Measurements from ENCODE around the gene LRRFIP2. TPM values are rescaled to one million over a fixed set of nuclear protein-coding genes. Genes with fewer than 3 reads are reported as not detected.
"Not testable (repeated sequence)": the region's sequence is repeated elsewhere in the genome, so short reads cannot be mapped to it uniquely, and the experiment has no call there.

LRRFIP2 gene
- total RNA-seq, 1 experiment from 2014 or later = 40.2 TPM

DNA sequence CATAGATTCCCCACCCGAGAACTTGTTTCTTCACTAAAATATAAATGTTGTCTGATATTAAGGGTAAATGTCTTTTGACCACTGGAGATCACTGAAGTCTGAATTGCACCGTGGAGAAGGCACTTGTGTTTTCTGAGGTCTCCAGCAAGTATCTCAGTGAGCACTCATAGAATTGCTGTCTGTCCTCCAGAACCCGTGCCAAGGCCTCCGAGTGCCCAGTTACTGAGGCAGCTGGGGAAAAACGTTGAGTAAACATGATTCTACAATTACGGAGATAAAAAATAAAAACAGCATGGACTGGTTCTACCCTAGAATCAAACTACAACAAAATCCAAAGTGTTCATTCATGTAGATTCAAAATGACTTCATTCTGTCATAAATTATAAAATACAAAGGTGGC lies 121.0 kb downstream of the LRRFIP2 start:
- Histone ChIP-seq H3K27ac (ENCODE audit: low read depth, low read length, poor library complexity, severe bottlenecking) (no peak overlapping the region), H3K9me3 (ENCODE audit: low read depth, low read length, poor library complexity, severe bottlenecking) (no peaks in the 10 kb centered on the region), H3K27me3 (replicated peaks; ENCODE audit: insufficient read depth, low read depth, low read length, poor library complexity) (no peaks in the 10 kb centered on the region), H3K4me3 (ENCODE audit: low read depth, low read length, poor library complexity, severe bottlenecking) (no peak overlapping the region), H3K36me3 (ENCODE audit: insufficient read depth, low read length, poor library complexity, severe bottlenecking) (peaks cover 60% of the 10 kb centered on the region), H3K4me1 (ENCODE audit: insufficient read depth, low read length, poor library complexity, severe bottlenecking) (peaks cover 27% of the 10 kb centered on the region)
- no peak for DNase-seq (ENCODE audit: low spot score)
- no peak for TF ChIP-seq EZH2 (IDR thresholded peaks at IDR 0.05; ENCODE audit: borderline replicate concordance, low read depth, low read length, poor library complexity, severe bottlenecking)
- TF ChIP-seq, protein P1, sequence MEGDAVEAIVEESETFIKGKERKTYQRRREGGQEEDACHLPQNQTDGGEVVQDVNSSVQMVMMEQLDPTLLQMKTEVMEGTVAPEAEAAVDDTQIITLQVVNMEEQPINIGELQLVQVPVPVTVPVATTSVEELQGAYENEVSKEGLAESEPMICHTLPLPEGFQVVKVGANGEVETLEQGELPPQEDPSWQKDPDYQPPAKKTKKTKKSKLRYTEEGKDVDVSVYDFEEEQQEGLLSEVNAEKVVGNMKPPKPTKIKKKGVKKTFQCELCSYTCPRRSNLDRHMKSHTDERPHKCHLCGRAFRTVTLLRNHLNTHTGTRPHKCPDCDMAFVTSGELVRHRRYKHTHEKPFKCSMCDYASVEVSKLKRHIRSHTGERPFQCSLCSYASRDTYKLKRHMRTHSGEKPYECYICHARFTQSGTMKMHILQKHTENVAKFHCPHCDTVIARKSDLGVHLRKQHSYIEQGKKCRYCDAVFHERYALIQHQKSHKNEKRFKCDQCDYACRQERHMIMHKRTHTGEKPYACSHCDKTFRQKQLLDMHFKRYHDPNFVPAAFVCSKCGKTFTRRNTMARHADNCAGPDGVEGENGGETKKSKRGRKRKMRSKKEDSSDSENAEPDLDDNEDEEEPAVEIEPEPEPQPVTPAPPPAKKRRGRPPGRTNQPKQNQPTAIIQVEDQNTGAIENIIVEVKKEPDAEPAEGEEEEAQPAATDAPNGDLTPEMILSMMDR (conservative IDR thresholded peaks at IDR 0.05; ENCODE audit: low read depth, low read length) = no peak
- intact Hi-C loops (cut with micrococcal nuclease; ENCODE audit: unreplicated experiment) = no loop called here
- POLR2A ChIA-PET (ENCODE audit: low non-redundant PET) = no interaction called here
- CTCF ChIA-PET = no interaction called here
- BruUV-seq (replicated peaks) = no TSS peak

DNA sequence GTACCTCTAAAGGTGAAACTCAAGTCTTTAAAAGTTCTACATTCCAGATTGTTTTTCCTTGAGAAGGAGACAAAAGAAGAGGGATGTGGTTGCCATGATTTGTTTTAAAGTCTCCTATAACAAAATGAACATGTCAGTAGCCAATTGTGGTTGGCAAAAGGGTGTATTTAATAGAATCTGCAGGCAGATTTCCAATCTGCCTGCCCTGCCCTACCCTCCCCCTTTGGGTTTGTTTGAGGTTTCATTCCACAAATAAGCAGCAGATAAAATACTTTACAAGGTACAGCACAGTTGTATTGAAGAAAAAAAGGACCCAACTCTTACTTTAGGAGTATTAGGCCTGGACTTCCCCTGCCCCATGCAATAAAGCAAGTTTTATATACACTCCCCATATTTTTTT lies 121.5 kb downstream of the LRRFIP2 start:
- no peaks in the 10 kb centered on the region for H3K27me3 ChIP-seq (replicated peaks; ENCODE audit: insufficient read depth, low read depth, low read length, poor library complexity)
- BruUV-seq (replicated peaks) = no TSS peak
- no peak overlapping the region for H3K4me3 ChIP-seq (ENCODE audit: low read depth, low read length, poor library complexity, severe bottlenecking)
- H3K4me1 ChIP-seq (ENCODE audit: insufficient read depth, low read length, poor library complexity, severe bottlenecking) = peaks cover 27% of the 10 kb centered on the region
- no peak for DNase-seq (ENCODE audit: low spot score)
- no peaks in the 10 kb centered on the region for H3K9me3 ChIP-seq (ENCODE audit: low read depth, low read length, poor library complexity, severe bottlenecking)
- CTCF ChIA-PET = no interaction called here
- POLR2A ChIA-PET (ENCODE audit: low non-redundant PET) = no interaction called here
- H3K36me3 ChIP-seq (ENCODE audit: insufficient read depth, low read length, poor library complexity, severe bottlenecking) = peaks cover 62% of the 10 kb centered on the region
- TF ChIP-seq EZH2 (IDR thresholded peaks at IDR 0.05; ENCODE audit: borderline replicate concordance, low read depth, low read length, poor library complexity, severe bottlenecking) = no peak
- TF ChIP-seq, protein P1 (conservative IDR thresholded peaks at IDR 0.05; ENCODE audit: low read depth, low read length) = no peak
- intact Hi-C loops (cut with micrococcal nuclease; ENCODE audit: unreplicated experiment) = no loop called here
- H3K27ac ChIP-seq (ENCODE audit: low read depth, low read length, poor library complexity, severe bottlenecking) = no peak overlapping the region

DNA sequence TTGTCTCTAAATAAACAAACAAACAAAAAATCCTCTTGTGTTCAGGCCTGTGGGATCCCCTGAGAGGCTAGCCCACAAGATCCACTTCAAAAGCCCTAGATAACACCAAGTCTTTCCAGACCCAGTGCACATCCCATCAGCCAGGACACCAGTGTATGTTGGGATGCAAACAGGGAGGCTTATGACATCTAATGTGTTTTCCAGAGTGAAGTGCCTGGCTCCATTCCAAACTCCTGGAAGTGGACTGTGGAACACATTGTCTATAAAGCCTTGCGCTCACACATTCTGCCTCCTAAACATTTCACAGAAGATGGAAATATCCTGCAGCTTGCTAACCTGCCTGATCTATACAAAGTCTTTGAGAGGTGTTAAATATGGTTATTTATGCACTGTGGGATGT lies 124.1 kb downstream of the LRRFIP2 start:
- ChIA-PET POLR2A (ENCODE audit: low non-redundant PET) (no interaction called here), CTCF (no interaction called here)
- intact Hi-C loops (cut with micrococcal nuclease; ENCODE audit: unreplicated experiment) = no loop called here
- no TSS peak for BruUV-seq (replicated peaks)
- Histone ChIP-seq H3K9me3 (ENCODE audit: low read depth, low read length, poor library complexity, severe bottlenecking) (no peaks in the 10 kb centered on the region), H3K27ac (ENCODE audit: low read depth, low read length, poor library complexity, severe bottlenecking) (no peak overlapping the region), H3K36me3 (ENCODE audit: insufficient read depth, low read length, poor library complexity, severe bottlenecking) (peaks cover 68% of the 10 kb centered on the region), H3K4me3 (ENCODE audit: low read depth, low read length, poor library complexity, severe bottlenecking) (no peak overlapping the region), H3K4me1 (ENCODE audit: insufficient read depth, low read length, poor library complexity, severe bottlenecking) (peaks cover 27% of the 10 kb centered on the region), H3K27me3 (replicated peaks; ENCODE audit: insufficient read depth, low read depth, low read length, poor library complexity) (no peaks in the 10 kb centered on the region)
- TF ChIP-seq, protein P1 (conservative IDR thresholded peaks at IDR 0.05; ENCODE audit: low read depth, low read length) = no peak
- TF ChIP-seq EZH2 (IDR thresholded peaks at IDR 0.05; ENCODE audit: borderline replicate concordance, low read depth, low read length, poor library complexity, severe bottlenecking) = no peak
- no peak for DNase-seq (ENCODE audit: low spot score)

DNA sequence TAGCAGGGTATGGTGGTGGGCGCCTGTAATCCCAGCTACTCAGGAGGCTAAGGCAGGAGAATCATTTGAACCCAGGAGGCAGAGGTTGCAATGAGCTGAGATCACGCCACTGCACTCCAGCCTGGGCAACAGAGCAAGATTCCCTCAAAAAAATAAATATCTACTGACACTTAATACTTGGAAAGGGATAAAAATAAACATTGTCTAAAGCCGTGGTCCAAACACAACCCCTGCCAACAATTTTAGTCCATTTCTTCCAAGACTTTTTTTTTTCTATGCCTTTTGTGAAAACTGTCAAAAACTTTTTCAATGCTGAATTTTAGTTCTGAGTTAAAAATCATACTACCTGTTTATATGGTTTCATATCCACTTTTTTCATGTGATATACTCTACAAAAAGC lies 131.7 kb downstream of the LRRFIP2 start:
- H3K27ac ChIP-seq (ENCODE audit: low read depth, low read length, poor library complexity, severe bottlenecking); DNase-seq (ENCODE audit: low spot score); intact Hi-C loops (cut with micrococcal nuclease; ENCODE audit: unreplicated experiment); POLR2A ChIA-PET (ENCODE audit: low non-redundant PET); H3K9me3 ChIP-seq (ENCODE audit: low read depth, low read length, poor library complexity, severe bottlenecking); CTCF ChIA-PET; H3K4me1 ChIP-seq (ENCODE audit: insufficient read depth, low read length, poor library complexity, severe bottlenecking); BruUV-seq (replicated peaks); H3K4me3 ChIP-seq (ENCODE audit: low read depth, low read length, poor library complexity, severe bottlenecking); H3K27me3 ChIP-seq (replicated peaks; ENCODE audit: insufficient read depth, low read depth, low read length, poor library complexity): not testable (repeated sequence)
- peaks cover 52% of the 10 kb centered on the region for H3K36me3 ChIP-seq (ENCODE audit: insufficient read depth, low read length, poor library complexity, severe bottlenecking)
